Mesodermal cell (in vitro differentiated cells): ENCODE results near the gene MLIP.

ENCODE experiments used
- H3K27ac ChIP-seq: 2 replicates; pipeline ENCODE4 v1.7.0; 2013; ENCODE audit warnings: mild to moderate bottlenecking, low read depth, low read length, moderate library complexity; ENCODE audit not compliant: severe bottlenecking
- H3K36me3 ChIP-seq: 2 replicates; pipeline ENCODE4 v1.7.1; 2013; ENCODE audit warnings: mild to moderate bottlenecking, low read length, moderate library complexity; ENCODE audit not compliant: control insufficient read depth, insufficient read depth
- H3K4me1 ChIP-seq: one replicate; pipeline ENCODE4 v1.7.1; 2013; ENCODE audit warnings: mild to moderate bottlenecking, low read length; ENCODE audit not compliant: insufficient read depth, control insufficient read depth, poor library complexity, severe bottlenecking
- H3K4me3 ChIP-seq: 2 replicates; pipeline ENCODE4 v1.7.0; 2013; ENCODE audit warnings: low read length, control low read depth, mild to moderate bottlenecking; ENCODE audit not compliant: insufficient read depth, poor library complexity, severe bottlenecking; ENCODE audit errors: extremely low read depth
- H3K9me3 ChIP-seq: 2 replicates; pipeline ENCODE4 v1.7.1; 2013; ENCODE audit warnings: mild to moderate bottlenecking, low read length, moderate library complexity; ENCODE audit not compliant: control insufficient read depth
- WGBS, 2 experiments: methylation state at CpG; one replicate each; pipeline ENCODE4 v1.1.5; 2013; ENCODE audit warnings: missing lambda C conversion rate in 2 of 2; ENCODE audit not compliant: insufficient coverage in 2 of 2; 5-methylcytosine and 5-hydroxymethylcytosine counted together

The MLIP gene

DNA sequence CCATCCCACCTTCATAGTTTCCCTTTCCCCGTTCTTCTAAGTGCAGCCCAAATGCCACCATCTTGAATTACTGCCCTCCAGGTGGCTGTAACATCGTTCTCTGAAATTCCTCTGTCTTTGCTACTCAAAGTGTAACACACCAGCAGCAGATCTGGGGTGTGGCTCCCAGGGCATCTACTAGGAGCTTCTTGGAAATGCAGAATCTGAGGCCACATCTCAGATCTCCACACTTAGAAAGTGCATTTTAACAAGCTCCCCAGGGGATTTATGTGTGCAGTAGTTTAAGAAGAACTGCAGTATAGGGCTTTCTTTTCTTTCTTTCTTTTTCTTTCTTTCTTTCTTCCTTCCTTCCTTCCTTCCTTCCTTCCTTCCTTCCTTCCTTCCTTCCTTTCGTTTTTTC is 1.7 kb upstream of the MLIP start:
- Histone ChIP-seq H3K36me3 (no peaks in the 10 kb centered on the region), H3K9me3 (no peaks in the 10 kb centered on the region), H3K4me3 (no peak overlapping the region), H3K27ac (no peak overlapping the region), H3K4me1 (no peaks in the 10 kb centered on the region)
- 88 to 92% methylated on average over 2 of the region's 3 CpGs for WGBS, 2 experiments

DNA sequence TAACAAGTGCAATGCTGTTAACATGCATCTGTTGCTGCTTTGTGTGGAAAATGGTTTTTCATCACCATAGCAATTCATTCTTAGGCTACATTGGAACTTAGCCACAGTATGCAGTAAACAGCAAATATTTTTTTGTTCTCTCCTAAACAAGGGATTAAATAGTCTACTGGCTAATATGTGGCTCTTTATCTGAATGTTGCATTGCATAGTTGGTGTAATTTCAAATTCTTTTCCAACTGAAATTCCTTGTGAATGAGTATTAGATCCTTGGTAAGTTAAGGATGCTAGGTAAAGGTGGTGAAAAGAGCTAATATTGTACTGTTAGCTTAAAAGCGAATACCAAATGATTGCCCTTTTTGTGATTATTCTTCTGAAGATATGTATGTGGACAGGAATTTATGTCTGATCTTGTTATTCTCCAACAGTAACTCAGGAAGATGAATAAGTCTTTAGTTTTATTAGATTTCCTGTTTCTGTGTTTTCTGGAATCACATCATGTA is 958 bp downstream of the MLIP start:
- no peak overlapping the region for H3K27ac ChIP-seq
- no peak overlapping the region for H3K4me3 ChIP-seq
- H3K4me1 ChIP-seq = no peaks in the 10 kb centered on the region
- WGBS, 2 experiments = 100% methylated on average over 1 of the region's 1 CpG
- no peaks in the 10 kb centered on the region for H3K9me3 ChIP-seq
- H3K36me3 ChIP-seq = no peaks in the 10 kb centered on the region

DNA sequence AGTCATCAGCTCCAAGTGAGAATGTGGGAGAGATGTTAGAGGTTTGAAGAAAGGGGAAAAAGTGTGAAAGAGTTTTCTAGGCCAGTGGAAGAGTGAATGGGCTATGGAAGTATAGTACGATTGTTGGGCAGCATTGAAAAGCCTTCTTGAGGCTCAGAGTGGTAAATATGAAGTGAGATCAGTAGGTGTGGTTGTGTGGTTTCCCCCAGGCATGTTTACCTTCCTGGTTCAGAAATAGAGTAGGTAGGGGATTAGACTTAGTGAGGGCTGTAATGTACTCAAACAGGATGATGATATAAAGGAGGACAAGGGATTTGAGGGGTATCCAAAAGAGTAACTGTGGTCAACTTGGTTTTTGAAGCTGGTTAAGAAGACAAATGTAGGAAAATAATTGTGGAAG is 3.7 kb downstream of the MLIP start:
- H3K36me3 ChIP-seq = no peaks in the 10 kb centered on the region
- WGBS, 2 experiments = 77 to 100% methylated on average over 1 of the region's 1 CpG
- H3K4me3 ChIP-seq = no peak overlapping the region

DNA sequence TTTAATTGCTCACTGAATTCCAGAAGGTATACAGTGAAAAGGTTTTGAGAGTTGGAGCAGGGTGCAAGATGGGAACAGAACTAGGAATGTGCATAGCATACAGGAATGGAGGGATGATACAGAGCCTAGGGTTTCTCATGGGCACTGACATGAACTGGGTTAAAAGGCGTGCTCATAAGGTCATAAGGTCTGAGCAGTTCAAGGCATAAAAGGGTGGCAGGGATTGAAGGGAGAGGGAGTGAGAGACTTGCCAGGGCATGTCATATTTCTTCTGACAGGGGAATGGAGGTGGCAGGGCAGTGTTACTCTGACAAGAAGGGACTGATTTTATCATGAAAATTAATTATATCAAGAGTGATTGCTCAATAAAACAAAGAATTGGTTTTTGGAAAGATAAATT is 4.7 kb downstream of the MLIP start:
- Histone ChIP-seq H3K9me3 (no peaks in the 10 kb centered on the region), H3K36me3 (no peaks in the 10 kb centered on the region), H3K4me3 (no peak overlapping the region), H3K27ac (no peak overlapping the region), H3K4me1 (no peaks in the 10 kb centered on the region)
- 92 to 100% methylated on average over 1 of the region's 1 CpG for WGBS, 2 experiments

More for the DNA sequence above, 3.7 kb downstream of the MLIP start:
- no peaks in the 10 kb centered on the region for H3K9me3 ChIP-seq
- no peak overlapping the region for H3K27ac ChIP-seq
- no peaks in the 10 kb centered on the region for H3K4me1 ChIP-seq

DNA sequence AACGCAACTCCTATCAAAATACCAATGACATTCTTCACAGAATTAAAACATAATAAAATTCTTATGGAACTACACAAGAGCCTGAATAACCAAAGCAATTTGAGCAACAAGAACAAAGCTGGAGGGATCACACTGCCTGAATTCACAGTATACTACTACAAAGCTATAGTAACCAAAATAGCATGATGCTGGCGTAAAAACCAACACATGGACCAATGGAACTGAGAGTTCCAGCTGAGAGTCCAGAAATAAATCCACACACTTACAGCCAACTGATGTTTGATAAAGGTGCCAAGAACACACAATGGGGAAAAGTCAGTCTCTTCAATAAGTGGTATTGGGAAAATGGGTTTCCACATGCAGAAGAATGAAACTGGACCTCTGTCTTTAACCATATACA is 6.9 kb downstream of the MLIP start:
- H3K4me3 ChIP-seq = no peak overlapping the region
- no peaks in the 10 kb centered on the region for H3K9me3 ChIP-seq
- H3K27ac ChIP-seq = no peak overlapping the region
- no CpG with 5 or more reads among the region's 2 CpGs for WGBS, 2 experiments
- no peaks in the 10 kb centered on the region for H3K4me1 ChIP-seq
- no peaks in the 10 kb centered on the region for H3K36me3 ChIP-seq

DNA sequence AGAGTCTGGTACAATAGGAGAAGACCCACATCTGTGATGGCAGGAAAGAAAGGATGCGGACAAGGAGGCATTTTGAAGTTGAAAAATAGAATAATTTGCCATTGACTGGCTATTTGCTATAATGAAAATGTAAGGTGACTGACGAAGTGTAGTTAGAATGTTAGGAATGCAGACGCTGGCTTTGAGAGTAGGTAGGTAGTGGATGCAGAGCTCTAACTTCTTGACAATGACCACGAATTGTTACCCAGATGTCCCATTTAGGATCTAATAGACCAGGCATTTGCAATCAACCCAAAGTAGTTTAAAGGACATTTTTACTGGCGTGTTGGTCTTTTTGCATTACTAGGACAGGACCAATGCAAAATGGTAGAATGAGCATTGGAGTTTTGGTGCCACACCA is 14.2 kb downstream of the MLIP start:
- Histone ChIP-seq H3K36me3 (no peaks in the 10 kb centered on the region), H3K4me1 (no peaks in the 10 kb centered on the region), H3K27ac (no peak overlapping the region), H3K9me3 (no peaks in the 10 kb centered on the region), H3K4me3 (no peak overlapping the region)
- 77 to 84% methylated on average over 4 to 5 of the region's 5 CpGs for WGBS, 2 experiments

DNA sequence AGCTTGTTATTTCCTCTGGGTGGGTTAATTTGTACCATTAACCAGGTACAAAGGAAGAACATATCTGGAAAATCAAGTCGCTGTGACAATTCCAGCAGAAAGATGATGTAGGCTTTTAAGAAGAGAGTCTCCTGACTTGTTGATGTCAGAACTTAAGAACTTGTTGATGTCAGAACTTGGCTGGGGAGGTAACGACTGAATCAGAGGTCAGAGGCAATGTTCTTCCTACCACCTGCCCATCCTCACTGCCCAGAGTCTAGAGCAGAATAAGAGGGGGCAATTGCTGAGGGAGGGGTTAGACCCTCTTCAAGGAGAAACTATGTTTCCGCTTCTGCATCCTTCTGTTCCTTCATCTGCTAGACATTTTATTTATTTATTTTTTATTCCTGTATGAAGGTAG is 18.9 kb downstream of the MLIP start:
- Histone ChIP-seq H3K4me1 (no peaks in the 10 kb centered on the region), H3K9me3 (no peaks in the 10 kb centered on the region), H3K4me3 (no peak overlapping the region), H3K27ac (no peak overlapping the region), H3K36me3 (no peaks in the 10 kb centered on the region)
- 88% methylated on average over 1 of the region's 3 CpGs; no CpG with 5 or more reads in 1 of the 2 experiments for WGBS, 2 experiments

- Histone ChIP-seq H3K27ac (no peak overlapping the region), H3K9me3 (no peaks in the 10 kb centered on the region), H3K36me3 (no peaks in the 10 kb centered on the region), H3K4me3 (no peak overlapping the region), H3K4me1 (no peaks in the 10 kb centered on the region)
- WGBS, 2 experiments = 86% methylated on average over 1 of the region's 2 CpGs; no CpG with 5 or more reads in 1 of the 2 experiments
Measured at GRCh38 chr6:54132587-54132986, 21.3 kb downstream of the MLIP start.

DNA sequence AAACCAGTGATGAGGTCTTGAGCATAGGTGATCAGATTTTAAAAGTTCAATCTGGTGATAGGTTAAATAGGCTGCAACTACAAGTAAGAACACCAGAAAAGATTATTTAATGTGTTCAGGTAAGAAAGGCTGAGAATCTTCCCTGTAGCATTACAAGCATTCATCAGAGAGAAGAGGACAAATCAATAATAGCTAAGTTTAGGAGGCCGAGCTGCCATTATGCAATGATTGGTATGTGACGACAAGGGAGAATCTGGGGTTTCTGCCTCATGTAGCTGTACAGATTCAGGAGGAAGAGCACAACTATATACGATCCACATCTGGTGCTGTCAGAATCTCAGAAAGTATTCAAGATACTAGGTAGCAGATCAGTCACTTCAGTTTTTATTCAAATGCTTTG is 21.9 kb downstream of the MLIP start:
- H3K36me3 ChIP-seq = no peaks in the 10 kb centered on the region
- no peak overlapping the region for H3K27ac ChIP-seq
- WGBS, 2 experiments = 89 to 100% methylated on average over 2 to 3 of the region's 3 CpGs

DNA sequence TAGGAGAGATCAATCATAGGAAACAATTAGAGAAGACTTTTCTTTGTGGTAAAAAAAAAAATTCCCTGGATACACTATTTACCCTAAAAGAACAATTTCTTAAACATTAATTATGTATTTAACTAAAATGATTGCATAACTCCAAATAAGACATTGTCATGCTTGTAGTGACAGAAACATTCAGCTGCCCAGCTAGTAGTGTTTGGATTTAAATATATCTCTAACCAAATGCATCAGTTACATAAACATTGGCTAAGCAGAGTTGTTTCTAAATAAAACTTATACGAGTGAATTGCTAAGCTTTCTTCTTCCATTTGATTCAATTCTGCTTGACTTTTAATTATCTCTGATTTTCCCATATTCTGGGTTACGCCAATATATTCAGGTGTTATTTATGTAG is 23.7 kb downstream of the MLIP start:
- no peaks in the 10 kb centered on the region for H3K9me3 ChIP-seq
- H3K36me3 ChIP-seq = no peaks in the 10 kb centered on the region
- WGBS, 2 experiments = no CpG with 5 or more reads among the region's 2 CpGs
- no peak overlapping the region for H3K27ac ChIP-seq
- H3K4me1 ChIP-seq = no peaks in the 10 kb centered on the region
- no peak overlapping the region for H3K4me3 ChIP-seq

More for the DNA sequence above, 21.9 kb downstream of the MLIP start:
- H3K9me3 ChIP-seq = no peaks in the 10 kb centered on the region
- no peak overlapping the region for H3K4me3 ChIP-seq
- no peaks in the 10 kb centered on the region for H3K4me1 ChIP-seq

DNA sequence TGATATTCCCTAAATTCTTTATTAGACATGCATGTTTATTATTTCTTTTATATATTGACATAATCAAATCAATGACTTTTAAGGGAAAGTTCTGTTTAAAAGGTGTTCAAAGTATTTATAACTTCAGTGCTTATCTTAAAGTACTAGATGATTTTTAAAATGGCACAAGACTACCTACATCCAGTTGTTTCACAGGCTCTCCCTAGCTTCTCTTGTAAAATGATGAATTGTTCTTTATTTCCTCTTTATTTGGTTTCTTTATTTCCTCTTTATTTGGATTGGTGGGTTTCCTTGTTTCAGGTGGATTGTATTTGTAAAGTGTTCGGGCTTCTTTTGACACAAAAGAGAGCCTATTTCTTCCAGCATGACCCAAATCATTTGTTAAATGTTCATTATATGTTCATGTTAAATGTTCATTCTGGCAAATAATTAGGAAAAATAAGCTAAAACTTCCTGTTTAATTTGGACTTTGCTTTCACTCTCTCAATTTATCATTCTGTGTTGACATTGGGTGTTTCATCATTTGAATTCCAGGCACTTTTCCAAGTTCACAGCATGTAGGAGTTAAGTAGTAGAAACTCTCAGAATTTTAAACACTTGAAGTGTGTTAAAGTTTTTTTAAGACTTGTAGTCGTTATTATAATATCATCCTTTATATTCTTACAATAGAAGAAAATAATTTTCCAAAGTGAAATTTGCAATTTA is 24.6 kb downstream of the MLIP start:
- no peaks in the 10 kb centered on the region for H3K9me3 ChIP-seq
- H3K27ac ChIP-seq = no peak overlapping the region
- no peaks in the 10 kb centered on the region for H3K4me1 ChIP-seq
- no peaks in the 10 kb centered on the region for H3K36me3 ChIP-seq
- no peak overlapping the region for H3K4me3 ChIP-seq
- WGBS, 2 experiments = no CpG with 5 or more reads among the region's 2 CpGs
